Measurements from ENCODE around the gene LEPROT.

LEPROT gene

DNA sequence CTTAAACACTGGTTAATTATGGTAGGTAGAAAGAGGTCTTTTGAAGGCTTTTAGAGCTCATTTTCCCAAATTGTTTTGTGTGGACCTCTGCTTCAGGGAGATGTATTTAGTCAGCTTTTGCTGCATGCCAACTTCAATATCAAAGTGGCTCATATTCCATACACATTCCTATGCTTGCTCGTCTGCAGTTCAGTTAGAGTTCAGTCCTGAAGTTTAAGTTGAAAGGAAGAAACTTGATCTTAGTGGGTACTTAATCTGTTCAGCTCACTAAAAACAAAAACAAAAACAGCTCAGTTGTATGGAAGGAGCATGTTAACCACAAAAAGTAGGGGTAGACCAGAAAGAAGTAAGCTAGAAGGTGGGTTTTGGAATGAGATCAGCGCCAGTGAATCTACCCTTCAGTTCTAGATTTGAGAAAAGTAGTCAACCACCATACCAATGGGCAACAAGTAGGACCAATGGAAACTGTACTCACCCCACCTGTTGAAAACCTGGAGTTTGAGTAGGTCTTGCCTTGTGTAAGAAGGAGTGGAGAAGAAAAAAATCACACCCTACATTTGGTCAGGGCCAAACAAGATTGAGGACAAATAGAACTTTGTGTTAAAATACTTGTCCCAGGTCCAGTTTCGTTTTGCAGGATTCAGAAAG, 58.0 kb downstream of the LEPROT start:
- DNase-seq, result no peak

- DNase-seq, result no peak
These were observed 59.2 kb downstream of the LEPROT start for GRCh38 chr1:65479554-65480204.

GRCh38 chr1:65480684-65481405, 60.4 kb downstream of the LEPROT start:
- no peak for DNase-seq

GRCh38 chr1:65483993-65484754, 63.7 kb downstream of the LEPROT start:
- DNase-seq, result no peak

All from eye (tissue), 1 donor.